Sigmoid colon (tissue), 4 donors: ENCODE measurements around the gene SCNN1B.

Experiments used
- EP300 ChIP-seq, 4 donors: sonication (generic); formaldehyde crosslinking; IDR thresholded peaks; one replicate each; pipeline ENCODE4 v1.6.1; 2017; ENCODE audit warnings: antibody characterized with exemption in 4 of 4
- POLR2A ChIP-seq, 2 donors: fragments of 450-650 bp; IDR thresholded peaks; one replicate each; pipeline ENCODE4 v1.6.1; 2016; ENCODE audit warnings: antibody characterized with exemption in 2 of 2, mild to moderate bottlenecking in 2 of 2, moderate library complexity in 2 of 2
- POLR2AphosphoS5 ChIP-seq, 4 donors: sonication (generic); formaldehyde crosslinking; IDR thresholded peaks; one replicate each; pipeline ENCODE4 v1.6.1; 2017; ENCODE audit warnings: antibody characterized with exemption in 4 of 4
- TF ChIP-seq, protein P1 (sequence below), 4 experiments: fragments of 450-650 bp in 3 of 4; fragments of 200-600 bp in 1 of 4; IDR thresholded peaks; one replicate each; pipeline ENCODE4 v1.5.1; 2016 to 2019; ENCODE audit warnings: antibody characterized with exemption in 4 of 4, mild to moderate bottlenecking in 3 of 4, moderate library complexity in 2 of 4

DNA sequence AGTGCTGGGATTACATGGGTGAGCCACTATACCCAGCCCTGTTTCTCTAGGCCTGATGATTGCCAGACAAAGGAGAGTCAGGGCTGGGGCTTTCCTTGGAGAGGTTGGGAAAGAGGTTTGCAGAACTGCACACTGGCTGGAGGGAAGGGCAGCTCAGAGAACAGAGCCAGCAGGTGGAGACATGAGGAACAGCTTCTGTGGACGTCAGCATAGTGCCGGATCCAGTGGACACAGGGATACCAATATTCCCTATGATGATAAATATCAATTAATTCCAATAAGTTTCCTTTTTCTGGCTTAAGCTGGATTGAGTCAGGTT is 43.2 kb upstream of the SCNN1B start:
- no peak for TF ChIP-seq EP300 (IDR thresholded peaks at IDR 0.05)
- TF ChIP-seq, protein P1, sequence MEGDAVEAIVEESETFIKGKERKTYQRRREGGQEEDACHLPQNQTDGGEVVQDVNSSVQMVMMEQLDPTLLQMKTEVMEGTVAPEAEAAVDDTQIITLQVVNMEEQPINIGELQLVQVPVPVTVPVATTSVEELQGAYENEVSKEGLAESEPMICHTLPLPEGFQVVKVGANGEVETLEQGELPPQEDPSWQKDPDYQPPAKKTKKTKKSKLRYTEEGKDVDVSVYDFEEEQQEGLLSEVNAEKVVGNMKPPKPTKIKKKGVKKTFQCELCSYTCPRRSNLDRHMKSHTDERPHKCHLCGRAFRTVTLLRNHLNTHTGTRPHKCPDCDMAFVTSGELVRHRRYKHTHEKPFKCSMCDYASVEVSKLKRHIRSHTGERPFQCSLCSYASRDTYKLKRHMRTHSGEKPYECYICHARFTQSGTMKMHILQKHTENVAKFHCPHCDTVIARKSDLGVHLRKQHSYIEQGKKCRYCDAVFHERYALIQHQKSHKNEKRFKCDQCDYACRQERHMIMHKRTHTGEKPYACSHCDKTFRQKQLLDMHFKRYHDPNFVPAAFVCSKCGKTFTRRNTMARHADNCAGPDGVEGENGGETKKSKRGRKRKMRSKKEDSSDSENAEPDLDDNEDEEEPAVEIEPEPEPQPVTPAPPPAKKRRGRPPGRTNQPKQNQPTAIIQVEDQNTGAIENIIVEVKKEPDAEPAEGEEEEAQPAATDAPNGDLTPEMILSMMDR (IDR thresholded peaks at IDR 0.05), result no peak
- no peak for TF ChIP-seq POLR2AphosphoS5 (IDR thresholded peaks at IDR 0.05)
- TF ChIP-seq POLR2A (IDR thresholded peaks at IDR 0.05), result no peak
